Measurements from ENCODE around the gene ABHD8.
"Not testable (repeated sequence)": the region's sequence is repeated elsewhere in the genome, so short reads cannot be mapped to it uniquely, and the experiment has no call there.

Gene ABHD8

GRCh38 chr19:17296273-17296672, 7.0 kb downstream of the ABHD8 start:
- no peak for DNase-seq (ENCODE audit: low read depth)
- H3K4me3 ChIP-seq (ENCODE audit: control insufficient read depth, low read depth, low read length) = no peak overlapping the region
- TF ChIP-seq, protein P1, sequence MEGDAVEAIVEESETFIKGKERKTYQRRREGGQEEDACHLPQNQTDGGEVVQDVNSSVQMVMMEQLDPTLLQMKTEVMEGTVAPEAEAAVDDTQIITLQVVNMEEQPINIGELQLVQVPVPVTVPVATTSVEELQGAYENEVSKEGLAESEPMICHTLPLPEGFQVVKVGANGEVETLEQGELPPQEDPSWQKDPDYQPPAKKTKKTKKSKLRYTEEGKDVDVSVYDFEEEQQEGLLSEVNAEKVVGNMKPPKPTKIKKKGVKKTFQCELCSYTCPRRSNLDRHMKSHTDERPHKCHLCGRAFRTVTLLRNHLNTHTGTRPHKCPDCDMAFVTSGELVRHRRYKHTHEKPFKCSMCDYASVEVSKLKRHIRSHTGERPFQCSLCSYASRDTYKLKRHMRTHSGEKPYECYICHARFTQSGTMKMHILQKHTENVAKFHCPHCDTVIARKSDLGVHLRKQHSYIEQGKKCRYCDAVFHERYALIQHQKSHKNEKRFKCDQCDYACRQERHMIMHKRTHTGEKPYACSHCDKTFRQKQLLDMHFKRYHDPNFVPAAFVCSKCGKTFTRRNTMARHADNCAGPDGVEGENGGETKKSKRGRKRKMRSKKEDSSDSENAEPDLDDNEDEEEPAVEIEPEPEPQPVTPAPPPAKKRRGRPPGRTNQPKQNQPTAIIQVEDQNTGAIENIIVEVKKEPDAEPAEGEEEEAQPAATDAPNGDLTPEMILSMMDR (IDR thresholded peaks at IDR 0.05; ENCODE audit: control insufficient read depth, insufficient read depth, low read depth, low read length, missing control alignments) = no peak

DNA sequence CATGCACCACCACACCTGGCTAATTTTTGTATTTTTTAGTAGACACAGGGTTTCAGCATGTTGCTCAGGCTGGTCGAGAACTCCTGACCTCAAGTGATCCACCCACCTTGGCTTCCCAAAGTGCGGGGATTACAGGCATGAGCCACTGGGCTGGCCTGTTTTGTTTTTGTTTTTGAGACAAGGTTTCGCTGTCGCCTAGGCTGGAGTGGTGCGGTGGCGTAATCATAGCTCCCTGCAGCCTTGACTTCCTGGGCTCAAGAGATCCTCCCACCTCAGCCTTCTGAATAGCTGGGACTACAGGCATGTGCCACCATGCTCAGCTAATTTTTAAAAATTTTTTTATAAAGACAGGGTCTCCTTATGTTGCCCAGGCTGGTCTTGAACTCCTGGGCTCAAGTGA, 7.7 kb downstream of the ABHD8 start:
- DNase-seq (ENCODE audit: low read depth); H3K4me3 ChIP-seq (ENCODE audit: control insufficient read depth, low read depth, low read length): not testable (repeated sequence)

GRCh38 chr19:17294051-17294891, 9.0 kb downstream of the ABHD8 start:
- no peak overlapping the region for H3K4me3 ChIP-seq (ENCODE audit: control insufficient read depth, low read depth, low read length)
- TF ChIP-seq, protein P1 (IDR thresholded peaks at IDR 0.05; ENCODE audit: control insufficient read depth, insufficient read depth, low read depth, low read length, missing control alignments) = no peak
- DNase-seq (ENCODE audit: low read depth) = no peak

GRCh38 chr19:17293605-17294004, 9.6 kb downstream of the ABHD8 start:
- DNase-seq (ENCODE audit: low read depth) = no peak
- no peak overlapping the region for H3K4me3 ChIP-seq (ENCODE audit: control insufficient read depth, low read depth, low read length)
- TF ChIP-seq, protein P1 (IDR thresholded peaks at IDR 0.05; ENCODE audit: control insufficient read depth, insufficient read depth, low read depth, low read length, missing control alignments) = no peak

DNA sequence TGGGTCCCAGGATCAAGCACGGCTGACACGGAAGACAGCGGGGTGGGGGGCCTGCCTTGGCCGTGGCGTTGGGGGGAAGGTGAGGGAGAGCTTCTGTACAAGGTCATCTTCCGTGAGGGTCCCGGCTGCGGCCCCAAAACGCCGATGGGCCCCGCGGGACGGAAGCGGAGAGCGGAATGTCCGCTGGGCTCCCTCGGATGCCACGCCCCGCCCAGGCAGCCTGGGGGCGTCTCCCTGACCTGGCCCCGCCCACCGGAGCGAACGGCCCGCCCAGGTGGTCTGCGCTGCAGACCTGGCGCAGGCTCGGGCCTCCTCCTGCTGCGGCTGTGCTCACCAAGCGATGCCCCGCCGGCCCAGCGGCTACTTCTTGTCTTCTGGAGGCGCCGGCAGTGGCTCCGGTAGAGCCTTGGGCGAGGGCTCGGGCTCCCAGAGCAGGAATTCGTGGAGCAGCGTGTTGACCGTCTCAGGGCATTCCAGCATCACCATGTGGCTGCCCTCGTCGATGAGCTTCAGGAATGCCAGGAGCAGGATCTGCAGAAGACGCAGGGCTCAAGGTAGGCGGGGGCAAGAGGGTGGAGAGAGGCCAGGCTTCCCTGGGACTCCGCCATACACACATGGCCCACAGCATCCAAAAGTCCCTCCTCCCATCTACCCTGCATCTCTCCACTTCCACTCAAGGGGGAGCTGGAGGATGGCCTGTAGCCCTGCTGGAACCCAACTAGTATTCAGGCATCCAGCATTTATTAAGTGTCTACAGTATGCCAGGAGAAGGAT, 10.7 kb downstream of the ABHD8 start:
- TF ChIP-seq, protein P1 (IDR thresholded peaks at IDR 0.05; ENCODE audit: control insufficient read depth, insufficient read depth, low read depth, low read length, missing control alignments) = peak; percentile 88
- peak overlapping the region; percentile 44 for H3K4me3 ChIP-seq (ENCODE audit: control insufficient read depth, low read depth, low read length)
- no peak for DNase-seq (ENCODE audit: low read depth)

- H3K4me3 ChIP-seq (ENCODE audit: control insufficient read depth, low read depth, low read length) = peak overlapping the region; percentile 5; the same call in 1 of the 2 replicates
- TF ChIP-seq, protein P1 (IDR thresholded peaks at IDR 0.05; ENCODE audit: control insufficient read depth, insufficient read depth, low read depth, low read length, missing control alignments) = no peak
- DNase-seq (ENCODE audit: low read depth) = peak; percentile 61
These were observed 13.7 kb downstream of the ABHD8 start for GRCh38 chr19:17289489-17289888.

DNA sequence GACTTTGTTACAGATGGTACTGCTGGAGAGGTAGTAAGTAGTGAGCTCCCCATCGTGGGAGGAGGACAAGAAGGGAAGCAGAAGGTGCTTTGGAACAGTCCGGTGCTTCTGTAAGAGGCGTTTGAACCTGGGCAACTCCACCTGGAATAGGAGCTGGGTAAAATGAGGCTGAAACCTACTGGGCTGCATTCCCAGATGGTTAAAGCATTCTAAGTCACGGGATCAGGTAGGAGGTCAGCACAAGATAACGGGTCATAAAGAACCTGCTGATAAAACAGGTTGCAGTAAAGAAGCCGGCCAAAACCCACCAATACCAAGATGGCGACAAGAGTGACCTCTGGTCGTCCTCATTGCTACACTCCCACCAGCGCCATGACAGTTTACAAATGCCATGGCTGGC, 16.5 kb downstream of the ABHD8 start:
- DNase-seq (ENCODE audit: low read depth) = no peak
- TF ChIP-seq, protein P1 (IDR thresholded peaks at IDR 0.05; ENCODE audit: control insufficient read depth, insufficient read depth, low read depth, low read length, missing control alignments) = no peak
- H3K4me3 ChIP-seq (ENCODE audit: control insufficient read depth, low read depth, low read length) = no peak overlapping the region

Measured in AG09309 (cell line).